Muscle layer of duodenum (tissue), 2 donors: ENCODE results near the gene IGF2BP3.

ENCODE experiments used
- H3K27ac ChIP-seq: one replicate; pipeline ENCODE4 v1.7.0; 2013; ENCODE audit warnings: mild to moderate bottlenecking, low read length
- H3K27me3 ChIP-seq: one replicate; pipeline ENCODE4 v1.7.0; 2013; ENCODE audit warnings: low read depth, mild to moderate bottlenecking, control low read depth, low read length
- H3K36me3 ChIP-seq, 2 donors: one replicate each; pipeline ENCODE4 v1.7.0; 2013; ENCODE audit warnings: low read length in 2 of 2, control low read depth in 1 of 2, mild to moderate bottlenecking in 1 of 2; ENCODE audit not compliant: insufficient read depth in 2 of 2, control insufficient read depth in 1 of 2
- H3K4me1 ChIP-seq, 2 donors: one replicate each; pipeline ENCODE4 v1.7.0; 2013; ENCODE audit warnings: low read length in 2 of 2, mild to moderate bottlenecking in 2 of 2, control low read depth in 1 of 2, moderate library complexity in 1 of 2; ENCODE audit not compliant: insufficient read depth in 2 of 2, control insufficient read depth in 1 of 2
- H3K4me3 ChIP-seq, 2 donors: one replicate each; pipeline ENCODE4 v1.7.0; 2013; ENCODE audit warnings: low read length in 2 of 2, low read depth in 1 of 2, mild to moderate bottlenecking in 1 of 2
- H3K9me3 ChIP-seq, 2 donors: one replicate each; pipeline ENCODE4 v1.7.0; 2013; ENCODE audit warnings: low read length in 2 of 2, control low read depth in 1 of 2, mild to moderate bottlenecking in 1 of 2; ENCODE audit not compliant: control insufficient read depth in 1 of 2
- donor health status: healthy.

Gene IGF2BP3

GRCh38 chr7:23471106-23471859 lies 992 bp upstream of the IGF2BP3 start:
- Histone ChIP-seq H3K27me3 (peaks cover 83% of the 10 kb centered on the region), H3K4me3 (no peak overlapping the region), H3K27ac (no peak overlapping the region), H3K4me1 (peaks cover 3 to 55% of the 10 kb centered on the region in 2 donors), H3K9me3 (peaks cover 0 to 5% of the 10 kb centered on the region in 2 donors), H3K36me3 (no peaks in the 10 kb centered on the region)

GRCh38 chr7:23469961-23470250 lies 385 bp downstream of the IGF2BP3 start:
- Histone ChIP-seq H3K9me3 (peaks cover 0 to 5% of the 10 kb centered on the region in 2 donors), H3K27ac (no peak overlapping the region), H3K36me3 (no peaks in the 10 kb centered on the region), H3K4me1 (peaks cover 3 to 54% of the 10 kb centered on the region in 2 donors), H3K27me3 (peaks cover 84% of the 10 kb centered on the region), H3K4me3 (peak overlapping the region; percentile 48 to 63)

- peaks cover 3 to 49% of the 10 kb centered on the region in 2 donors for H3K4me1 ChIP-seq
- H3K4me3 ChIP-seq: peak overlapping the region in 1 of 2 donors; percentile 63
- no peaks in the 10 kb centered on the region for H3K9me3 ChIP-seq
- H3K27me3 ChIP-seq: peaks cover 78% of the 10 kb centered on the region
- no peak overlapping the region for H3K27ac ChIP-seq
- no peaks in the 10 kb centered on the region for H3K36me3 ChIP-seq
Measured at GRCh38 chr7:23469150-23469960, 936 bp downstream of the IGF2BP3 start.

- no peak overlapping the region for H3K27ac ChIP-seq
- no peaks in the 10 kb centered on the region for H3K36me3 ChIP-seq
- H3K4me1 ChIP-seq: peaks cover 3 to 41% of the 10 kb centered on the region in 2 donors
- peak overlapping the region; percentile 30 to 63 for H3K4me3 ChIP-seq
- H3K27me3 ChIP-seq: peaks cover 71% of the 10 kb centered on the region
- H3K9me3 ChIP-seq: no peaks in the 10 kb centered on the region
Measured at GRCh38 chr7:23468526-23469149, 1.7 kb downstream of the IGF2BP3 start.

DNA sequence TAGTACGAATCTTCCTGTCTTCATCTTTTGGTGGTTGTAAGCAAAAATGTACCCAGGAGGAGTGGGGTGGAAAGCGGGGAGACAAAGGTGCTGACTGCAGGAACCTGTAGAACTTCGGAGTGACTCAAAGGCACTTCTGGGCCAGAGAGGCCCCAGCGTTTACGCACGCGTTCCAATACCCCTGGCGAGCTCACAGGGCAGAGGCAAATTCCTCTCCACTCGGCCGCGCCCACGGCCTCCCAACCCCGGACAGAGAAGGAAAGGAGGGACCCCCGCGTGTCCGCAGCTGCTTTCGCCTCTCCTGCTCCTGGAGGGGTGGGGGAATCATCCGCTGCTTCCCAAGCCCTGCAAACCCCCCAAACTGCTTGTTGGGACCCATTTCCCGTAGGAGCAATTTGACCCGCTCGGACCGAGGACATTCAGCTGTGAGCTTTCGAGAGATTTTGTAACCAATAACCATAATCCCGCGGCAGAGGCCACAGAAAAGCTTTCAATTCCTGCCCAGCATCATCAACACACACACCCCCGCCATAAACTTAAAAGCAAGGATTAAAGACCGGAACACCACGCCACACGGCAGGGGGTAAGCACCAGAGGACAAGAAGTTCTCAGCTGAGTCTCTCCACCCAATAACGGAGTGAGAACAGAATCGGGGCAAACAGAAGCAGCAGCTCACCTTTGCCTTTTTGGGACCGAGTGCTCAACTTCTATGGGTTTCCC lies 2.3 kb downstream of the IGF2BP3 start:
- no peaks in the 10 kb centered on the region for H3K36me3 ChIP-seq
- H3K4me1 ChIP-seq: peaks cover 3 to 41% of the 10 kb centered on the region in 2 donors
- peaks cover 64% of the 10 kb centered on the region for H3K27me3 ChIP-seq
- no peak overlapping the region for H3K27ac ChIP-seq
- peak overlapping the region; percentile 30 to 63 for H3K4me3 ChIP-seq
- H3K9me3 ChIP-seq: no peaks in the 10 kb centered on the region

DNA sequence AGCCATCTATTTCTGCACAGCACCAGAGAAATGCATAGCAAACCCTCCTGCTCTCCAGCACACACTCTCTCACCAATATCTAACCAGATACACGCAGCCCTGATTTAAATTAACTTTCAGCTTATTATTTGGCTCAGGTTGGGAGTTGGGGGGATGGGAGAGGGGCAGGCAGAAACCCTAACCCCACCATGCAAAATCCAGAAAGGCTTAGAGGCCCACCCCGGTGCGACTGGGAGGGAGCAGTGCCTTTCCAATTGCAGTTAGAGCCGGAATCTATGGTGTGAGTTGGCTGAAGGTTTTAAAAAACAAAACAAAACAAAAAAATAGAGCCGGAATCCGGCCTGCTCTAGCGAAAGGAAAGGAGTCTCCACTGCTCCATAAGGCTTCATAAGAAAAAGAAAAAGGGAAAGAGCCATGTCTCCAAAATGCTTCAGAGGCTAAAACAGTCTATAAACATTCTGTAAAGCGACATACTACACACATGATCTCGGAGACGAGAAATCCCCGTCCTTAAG lies 2.9 kb downstream of the IGF2BP3 start:
- peaks cover 59% of the 10 kb centered on the region for H3K27me3 ChIP-seq

DNA sequence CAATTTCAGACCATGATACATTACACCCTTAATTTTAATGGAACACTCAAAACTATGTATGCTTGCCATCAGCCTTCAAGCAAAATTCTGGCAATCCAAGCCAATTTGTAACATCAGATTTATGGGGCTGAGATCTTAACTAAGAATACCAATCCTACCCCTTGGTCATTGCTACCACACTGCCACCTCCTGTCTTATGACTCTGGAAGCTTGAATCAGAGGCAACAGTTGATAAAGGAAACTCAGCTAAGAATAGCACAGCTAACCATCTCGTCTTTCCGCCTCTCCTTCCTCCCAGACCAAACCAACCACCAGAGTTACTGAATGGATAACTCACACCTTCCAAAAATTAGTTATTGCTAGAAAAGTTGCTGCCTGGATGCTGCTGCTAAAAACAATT lies 7.4 kb downstream of the IGF2BP3 start:
- Histone ChIP-seq H3K9me3 (no peaks in the 10 kb centered on the region), H3K36me3 (no peaks in the 10 kb centered on the region), H3K4me1 (peaks cover 0 to 6% of the 10 kb centered on the region in 2 donors), H3K27me3 (peaks cover 17% of the 10 kb centered on the region), H3K4me3 (no peak overlapping the region), H3K27ac (no peak overlapping the region)

More for the DNA sequence above, 2.9 kb downstream of the IGF2BP3 start:
- Histone ChIP-seq H3K9me3 (no peaks in the 10 kb centered on the region), H3K27ac (no peak overlapping the region), H3K4me1 (peaks cover 3 to 41% of the 10 kb centered on the region in 2 donors), H3K36me3 (no peaks in the 10 kb centered on the region), H3K4me3 (peak overlapping the region; percentile 30 to 63)

DNA sequence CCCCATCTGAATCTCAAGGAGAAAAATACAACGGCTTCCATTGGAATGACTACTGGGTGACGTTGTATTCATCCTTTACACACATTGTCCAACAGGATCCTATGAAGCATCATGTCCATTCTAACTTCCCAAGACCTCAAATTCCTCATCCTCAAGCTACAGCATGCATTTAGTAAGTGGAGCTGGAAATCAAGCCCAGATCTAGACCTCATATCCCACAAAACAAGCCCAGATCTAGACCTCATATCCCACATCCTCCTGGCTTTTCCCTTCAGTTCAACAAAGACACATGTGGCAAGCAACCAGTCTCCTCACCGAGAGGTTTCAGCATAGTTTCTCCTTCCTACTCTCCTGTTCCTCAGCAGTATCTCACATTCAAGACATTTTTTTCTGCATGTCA lies 12.2 kb downstream of the IGF2BP3 start:
- no peak overlapping the region for H3K4me3 ChIP-seq

GRCh38 chr7:23456093-23456492 lies 14.2 kb downstream of the IGF2BP3 start:
- Histone ChIP-seq H3K27me3 (no peaks in the 10 kb centered on the region), H3K4me1 (no peaks in the 10 kb centered on the region), H3K9me3 (no peaks in the 10 kb centered on the region), H3K27ac (no peak overlapping the region), H3K4me3 (no peak overlapping the region), H3K36me3 (no peaks in the 10 kb centered on the region)

More for the DNA sequence above, 12.2 kb downstream of the IGF2BP3 start:
- no peaks in the 10 kb centered on the region for H3K4me1 ChIP-seq
- H3K27ac ChIP-seq: no peak overlapping the region
- no peaks in the 10 kb centered on the region for H3K9me3 ChIP-seq
- H3K27me3 ChIP-seq: no peaks in the 10 kb centered on the region
- H3K36me3 ChIP-seq: no peaks in the 10 kb centered on the region

DNA sequence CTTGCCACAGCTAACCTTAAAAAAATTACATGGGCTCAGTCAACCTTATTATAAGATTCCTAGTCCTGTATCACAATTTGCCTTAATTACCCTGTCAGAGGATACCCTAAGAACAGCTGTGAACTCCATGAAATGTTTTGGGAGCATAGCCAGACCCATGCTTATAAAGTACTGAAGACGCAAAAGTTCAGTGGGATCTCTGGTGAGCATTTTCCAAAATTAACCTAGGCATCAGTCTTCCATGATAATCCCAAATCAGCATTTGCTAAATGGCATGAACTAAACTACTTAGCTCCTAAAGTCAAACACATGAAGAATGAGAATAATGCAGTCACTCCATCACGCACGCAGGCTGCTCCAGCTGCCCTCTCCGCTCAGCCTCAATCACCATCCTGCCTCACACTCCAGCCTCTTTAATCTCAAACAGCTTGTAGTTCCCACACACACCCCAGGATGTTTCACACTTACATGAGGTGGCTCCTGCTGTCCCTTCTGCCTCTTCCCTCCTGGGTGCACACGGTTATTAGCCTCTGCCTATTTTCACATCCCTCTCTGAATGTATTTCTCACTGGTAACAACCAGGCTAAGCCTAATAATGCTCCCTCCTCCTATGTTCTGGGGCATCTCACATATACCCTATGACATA lies 15.3 kb downstream of the IGF2BP3 start:
- Histone ChIP-seq H3K4me1 (no peaks in the 10 kb centered on the region), H3K27me3 (no peaks in the 10 kb centered on the region), H3K27ac (no peak overlapping the region), H3K9me3 (no peaks in the 10 kb centered on the region), H3K36me3 (no peaks in the 10 kb centered on the region), H3K4me3 (no peak overlapping the region)
